Left ventricle myocardium inferior (tissue), 1 donor: ENCODE measurements around the gene EFL1. TPM values are rescaled to one million over a fixed set of nuclear protein-coding genes. Genes with fewer than 3 reads are reported as not detected.

ENCODE experiments used
- DNase-seq: peaks from one replicate; pipeline ENCODE4 v3.0.0-alpha.2; 2020
- H3K27ac ChIP-seq: fragments of 200-600 bp; replicated peaks from 2 replicates; pipeline ENCODE4 v1.8.0; 2021
- H3K27me3 ChIP-seq: fragments of 200-600 bp; 2 replicates; pipeline ENCODE4 v1.8.0; 2021; ENCODE audit warnings: low read depth
- H3K36me3 ChIP-seq: fragments of 200-600 bp; 2 replicates; pipeline ENCODE4 v1.8.0; 2021
- H3K4me1 ChIP-seq: fragments of 200-600 bp; 2 replicates; pipeline ENCODE4 v1.8.0; 2021
- H3K4me3 ChIP-seq: fragments of 200-600 bp; 2 replicates; pipeline ENCODE4 v1.8.0; 2021; ENCODE audit warnings: mild to moderate bottlenecking, moderate library complexity
- H3K9me3 ChIP-seq: fragments of 200-600 bp; replicated peaks from 2 replicates; pipeline ENCODE4 v1.8.0; 2021
- CTCF ChIP-seq: fragments of 200-600 bp; IDR thresholded peaks from 2 replicates; pipeline ENCODE4 v1.8.0; 2021; ENCODE audit warnings: antibody characterized with exemption, mild to moderate bottlenecking, borderline replicate concordance
- intact Hi-C: fragments of 100-400 bp; cut with micrococcal nuclease; formaldehyde crosslinking; loops from one replicate; pipeline ENCODE4 v1.11.0; 2022
- total RNA-seq: library from RNA; stranded (reverse); fragmentation: NEBNext Ultra II Directional; extraction: Animal tissue kit (Norgen Biotek cat#: 25700); gene quantifications from one replicate; pipeline ENCODE4 v1.2.1, GENCODE V29; 2021
- donor health status: DM: no; HTN: yes; CAD: no; lungs with severe emphysema.

Gene EFL1
- total RNA-seq, 1 donor from 2014 or later, result 12.9 TPM

GRCh38 chr15:82181371-82181770 lies 81.2 kb downstream of the EFL1 start:
- no peaks in the 10 kb centered on the region for H3K27me3 ChIP-seq

GRCh38 chr15:82178061-82178460 lies 84.5 kb downstream of the EFL1 start:
- TF ChIP-seq CTCF, result no peak
- intact Hi-C loops, result no loop called here
- H3K27ac ChIP-seq, result no peak overlapping the region

More at GRCh38 chr15:82181371-82181770, 81.2 kb downstream of the EFL1 start:
- H3K9me3 ChIP-seq, result no peaks in the 10 kb centered on the region
- no peaks in the 10 kb centered on the region for H3K36me3 ChIP-seq
- no peak overlapping the region for H3K4me3 ChIP-seq
- peaks cover 43% of the 10 kb centered on the region for H3K4me1 ChIP-seq
- intact Hi-C loops, result no loop called here
- DNase-seq, result no peak
- H3K27ac ChIP-seq, result no peak overlapping the region
- no peak for TF ChIP-seq CTCF

GRCh38 chr15:82177291-82178010 lies 85.1 kb downstream of the EFL1 start:
- Histone ChIP-seq H3K27me3 (no peaks in the 10 kb centered on the region), H3K27ac (no peak overlapping the region), H3K4me1 (peaks cover 19% of the 10 kb centered on the region), H3K36me3 (no peaks in the 10 kb centered on the region), H3K9me3 (no peaks in the 10 kb centered on the region), H3K4me3 (no peak overlapping the region)
- no peak for TF ChIP-seq CTCF
- no peak for DNase-seq
- intact Hi-C loops, result no loop called here

More at GRCh38 chr15:82178061-82178460, 84.5 kb downstream of the EFL1 start:
- H3K4me3 ChIP-seq, result no peak overlapping the region
- no peaks in the 10 kb centered on the region for H3K27me3 ChIP-seq
- no peak for DNase-seq
- H3K9me3 ChIP-seq, result no peaks in the 10 kb centered on the region
- no peaks in the 10 kb centered on the region for H3K36me3 ChIP-seq
- H3K4me1 ChIP-seq, result peaks cover 24% of the 10 kb centered on the region

GRCh38 chr15:82176542-82176941 lies 86.0 kb downstream of the EFL1 start:
- no peaks in the 10 kb centered on the region for H3K9me3 ChIP-seq
- H3K27me3 ChIP-seq, result no peaks in the 10 kb centered on the region
- intact Hi-C loops, result no loop called here
- no peak overlapping the region for H3K27ac ChIP-seq
- no peak overlapping the region for H3K4me3 ChIP-seq
- no peaks in the 10 kb centered on the region for H3K36me3 ChIP-seq
- no peak for DNase-seq
- no peak for TF ChIP-seq CTCF
- H3K4me1 ChIP-seq, result peaks cover 20% of the 10 kb centered on the region

- peaks cover 28% of the 10 kb centered on the region for H3K4me1 ChIP-seq
- no peaks in the 10 kb centered on the region for H3K9me3 ChIP-seq
- H3K4me3 ChIP-seq, result no peak overlapping the region
- intact Hi-C loops, result no loop called here
- H3K36me3 ChIP-seq, result no peaks in the 10 kb centered on the region
- no peak overlapping the region for H3K27ac ChIP-seq
- no peak for DNase-seq
- TF ChIP-seq CTCF, result no peak
- no peaks in the 10 kb centered on the region for H3K27me3 ChIP-seq
Observed at GRCh38 chr15:82174471-82175235, 87.9 kb downstream of the EFL1 start.
